ENCODE data around the gene SLC28A3.

SLC28A3 gene

GRCh38 chr9:84230355-84231145, 110.0 kb downstream of the SLC28A3 start:
- peak; percentile 63 for DNase-seq

GRCh38 chr9:84229191-84229590, 111.4 kb downstream of the SLC28A3 start:
- DNase-seq, result no peak

- DNase-seq, result no peak
Measured at GRCh38 chr9:84228130-84228720, 112.3 kb downstream of the SLC28A3 start.

GRCh38 chr9:84226126-84226525, 114.4 kb downstream of the SLC28A3 start:
- no peak for DNase-seq

All from femur (tissue), 1 donor.